Trophoblast cell (in vitro differentiated cells and primary cell): Measurements from ENCODE around the gene MESD.

Experiments used
- DNase-seq, 2 donors: peaks; one replicate each; pipeline ENCODE4 v3.0.0-alpha.2; 2016
- H2AFZ ChIP-seq: 2 replicates; pipeline ENCODE4 v1.6.1; 2013; ENCODE audit warnings: low read length, moderate library complexity, mild to moderate bottlenecking; ENCODE audit not compliant: insufficient read depth, poor library complexity
- H2AK5ac ChIP-seq: 2 replicates; pipeline ENCODE4 v1.6.1; 2013; ENCODE audit warnings: mild to moderate bottlenecking, low read length
- H2BK120ac ChIP-seq: 2 replicates; pipeline ENCODE4 v1.6.1; 2013; ENCODE audit warnings: low read length, mild to moderate bottlenecking, moderate library complexity; ENCODE audit not compliant: insufficient read depth, poor library complexity
- H2BK12ac ChIP-seq: 2 replicates; pipeline ENCODE4 v1.6.1; 2013; ENCODE audit warnings: mild to moderate bottlenecking, low read length, moderate library complexity
- H2BK5ac ChIP-seq: 2 replicates; pipeline ENCODE4 v1.6.1; 2013; ENCODE audit warnings: low read length, low read depth, moderate library complexity, mild to moderate bottlenecking; ENCODE audit not compliant: poor library complexity
- H3K14ac ChIP-seq: 2 replicates; pipeline ENCODE4 v1.6.1; 2013; ENCODE audit warnings: mild to moderate bottlenecking, low read length
- H3K18ac ChIP-seq: 2 replicates; pipeline ENCODE4 v1.6.1; 2013; ENCODE audit warnings: mild to moderate bottlenecking, low read length
- H3K23ac ChIP-seq: 2 replicates; pipeline ENCODE4 v1.6.1; 2013; ENCODE audit warnings: low read length
- H3K27ac ChIP-seq: 2 replicates; pipeline ENCODE4 v1.5.1; 2013; ENCODE audit warnings: low read depth, mild to moderate bottlenecking, inconsistent platforms, low read length, moderate library complexity
- H3K27me3 ChIP-seq: 2 replicates; pipeline ENCODE4 v1.6.1; 2013; ENCODE audit warnings: inconsistent platforms, mild to moderate bottlenecking, low read length, moderate library complexity; ENCODE audit not compliant: insufficient read depth
- H3K36me3 ChIP-seq, 2 experiments: 1 replicate in 1 of 2; 2 replicates in 1 of 2; pipeline ENCODE4 v1.6.1; 2013; ENCODE audit warnings: low read length in 2 of 2, mild to moderate bottlenecking in 2 of 2, moderate library complexity in 1 of 2; ENCODE audit not compliant: insufficient read depth in 2 of 2, control insufficient read depth in 1 of 2
- H3K4ac ChIP-seq: 2 replicates; pipeline ENCODE4 v1.6.1; 2013; ENCODE audit warnings: low read depth, mild to moderate bottlenecking, low read length, moderate library complexity
- H3K4me1 ChIP-seq, 2 experiments: 1 replicate in 1 of 2; 2 replicates in 1 of 2; pipeline ENCODE4 v1.6.1; 2013; ENCODE audit warnings: low read length in 2 of 2, mild to moderate bottlenecking in 2 of 2, moderate library complexity in 1 of 2; ENCODE audit not compliant: insufficient read depth in 2 of 2, control insufficient read depth in 1 of 2
- H3K4me2 ChIP-seq: 2 replicates; pipeline ENCODE4 v1.6.1; 2013; ENCODE audit warnings: inconsistent platforms, mild to moderate bottlenecking, low read length, moderate library complexity
- H3K4me3 ChIP-seq: 2 replicates; pipeline ENCODE4 v1.5.1; 2013; ENCODE audit warnings: mild to moderate bottlenecking, low read depth, low read length, inconsistent platforms
- H3K79me1 ChIP-seq: one replicate; pipeline ENCODE4 v1.6.1; 2013; ENCODE audit warnings: low read length
- H3K79me2 ChIP-seq: 2 replicates; pipeline ENCODE4 v1.6.1; 2013; ENCODE audit warnings: low read length, mild to moderate bottlenecking; ENCODE audit not compliant: control insufficient read depth, insufficient read depth, poor library complexity
- H3K9ac ChIP-seq: 2 replicates; pipeline ENCODE4 v1.6.1; 2013; ENCODE audit warnings: mild to moderate bottlenecking, low read length
- H3K9me3 ChIP-seq: 2 replicates; pipeline ENCODE4 v1.6.1; 2013; ENCODE audit warnings: low read depth, mild to moderate bottlenecking, control low read depth, inconsistent platforms, low read length; ENCODE audit not compliant: insufficient read depth
- H4K12ac ChIP-seq: 2 replicates; pipeline ENCODE4 v1.6.1; 2013; ENCODE audit warnings: low read depth, mild to moderate bottlenecking, low read length, moderate library complexity
- H4K8ac ChIP-seq: 2 replicates; pipeline ENCODE4 v1.6.1; 2013; ENCODE audit warnings: low read depth, mild to moderate bottlenecking, low read length, moderate library complexity
- H4K91ac ChIP-seq: one replicate; pipeline ENCODE4 v1.6.1; 2013; ENCODE audit warnings: low read depth, mild to moderate bottlenecking, low read length, moderate library complexity
- WGBS: extraction: QIAGEN DNeasy Blood & Tissue Kit; methylation state at CpG from one replicate; pipeline ENCODE4 v1.1.7; 2013; ENCODE audit warnings: missing lambda C conversion rate; ENCODE audit not compliant: insufficient read length, insufficient coverage; ENCODE audit errors: extremely low coverage; 5-methylcytosine and 5-hydroxymethylcytosine counted together

Gene MESD

GRCh38 chr15:80950291-80951078 lies 39.1 kb downstream of the MESD start:
- peaks cover 28 to 49% of the 10 kb centered on the region in 2 experiments for H3K36me3 ChIP-seq
- no peak overlapping the region for H2AK5ac ChIP-seq
- no peak overlapping the region for H4K8ac ChIP-seq
- no peak overlapping the region for H3K18ac ChIP-seq
- H3K9ac ChIP-seq: no peak overlapping the region
- no peak overlapping the region for H2AFZ ChIP-seq
- H3K27me3 ChIP-seq: no peaks in the 10 kb centered on the region
- H3K4me3 ChIP-seq: no peak overlapping the region
- H3K27ac ChIP-seq: no peak overlapping the region
- H2BK5ac ChIP-seq: no peak overlapping the region
- H3K79me1 ChIP-seq: peaks cover 4% of the 10 kb centered on the region
- H3K23ac ChIP-seq: no peak overlapping the region
- H3K79me2 ChIP-seq: no peaks in the 10 kb centered on the region
- no peak overlapping the region for H4K91ac ChIP-seq
- peaks cover 24 to 28% of the 10 kb centered on the region in 2 experiments for H3K4me1 ChIP-seq
- no peak overlapping the region for H2BK12ac ChIP-seq
- H4K12ac ChIP-seq: no peak overlapping the region
- H3K4me2 ChIP-seq: no peak overlapping the region
- no peak overlapping the region for H3K14ac ChIP-seq
- no peak overlapping the region for H2BK120ac ChIP-seq
- DNase-seq: no peak
- H3K4ac ChIP-seq: no peak overlapping the region
- no peaks in the 10 kb centered on the region for H3K9me3 ChIP-seq
- WGBS: no CpG with 5 or more reads among the region's 8 CpGs

GRCh38 chr15:80949756-80950155 lies 39.9 kb downstream of the MESD start:
- H3K79me1 ChIP-seq: peaks cover 4% of the 10 kb centered on the region
- H2AFZ ChIP-seq: no peak overlapping the region
- no peak overlapping the region for H3K4ac ChIP-seq
- H3K27ac ChIP-seq: no peak overlapping the region
- H3K18ac ChIP-seq: no peak overlapping the region
- no peaks in the 10 kb centered on the region for H3K79me2 ChIP-seq
- no peak overlapping the region for H3K4me2 ChIP-seq
- H2BK5ac ChIP-seq: no peak overlapping the region
- no peak overlapping the region for H2BK120ac ChIP-seq
- H3K9me3 ChIP-seq: no peaks in the 10 kb centered on the region
- H3K36me3 ChIP-seq: peaks cover 33 to 51% of the 10 kb centered on the region in 2 experiments
- H3K27me3 ChIP-seq: no peaks in the 10 kb centered on the region
- H3K4me1 ChIP-seq: peaks cover 21 to 24% of the 10 kb centered on the region in 2 experiments
- no peak overlapping the region for H2BK12ac ChIP-seq
- H2AK5ac ChIP-seq: no peak overlapping the region
- H3K23ac ChIP-seq: no peak overlapping the region
- no peak overlapping the region for H3K14ac ChIP-seq
- H3K4me3 ChIP-seq: no peak overlapping the region
- no peak overlapping the region for H3K9ac ChIP-seq
- WGBS: no CpG with 5 or more reads among the region's 4 CpGs
- no peak for DNase-seq
- H4K12ac ChIP-seq: no peak overlapping the region
- no peak overlapping the region for H4K8ac ChIP-seq
- H4K91ac ChIP-seq: no peak overlapping the region

GRCh38 chr15:80948651-80949292 lies 40.8 kb downstream of the MESD start:
- H3K9me3 ChIP-seq: no peaks in the 10 kb centered on the region
- H4K91ac ChIP-seq: no peak overlapping the region
- H2BK120ac ChIP-seq: no peak overlapping the region
- H3K18ac ChIP-seq: no peak overlapping the region
- H2BK12ac ChIP-seq: no peak overlapping the region
- H3K27me3 ChIP-seq: no peaks in the 10 kb centered on the region
- no CpG with 5 or more reads among the region's 13 CpGs for WGBS
- no peak for DNase-seq
- no peak overlapping the region for H3K4me2 ChIP-seq
- no peak overlapping the region for H3K14ac ChIP-seq
- no peak overlapping the region for H3K23ac ChIP-seq
- H3K4ac ChIP-seq: no peak overlapping the region
- H4K12ac ChIP-seq: no peak overlapping the region
- H3K4me3 ChIP-seq: no peak overlapping the region
- H3K4me1 ChIP-seq: peaks cover 14 to 16% of the 10 kb centered on the region in 2 experiments
- H3K27ac ChIP-seq: no peak overlapping the region
- H2AFZ ChIP-seq: no peak overlapping the region
- no peaks in the 10 kb centered on the region for H3K79me2 ChIP-seq
- peaks cover 1% of the 10 kb centered on the region for H3K79me1 ChIP-seq
- H3K36me3 ChIP-seq: peaks cover 34 to 55% of the 10 kb centered on the region in 2 experiments
- H2AK5ac ChIP-seq: no peak overlapping the region
- H3K9ac ChIP-seq: no peak overlapping the region
- H2BK5ac ChIP-seq: no peak overlapping the region
- no peak overlapping the region for H4K8ac ChIP-seq

DNA sequence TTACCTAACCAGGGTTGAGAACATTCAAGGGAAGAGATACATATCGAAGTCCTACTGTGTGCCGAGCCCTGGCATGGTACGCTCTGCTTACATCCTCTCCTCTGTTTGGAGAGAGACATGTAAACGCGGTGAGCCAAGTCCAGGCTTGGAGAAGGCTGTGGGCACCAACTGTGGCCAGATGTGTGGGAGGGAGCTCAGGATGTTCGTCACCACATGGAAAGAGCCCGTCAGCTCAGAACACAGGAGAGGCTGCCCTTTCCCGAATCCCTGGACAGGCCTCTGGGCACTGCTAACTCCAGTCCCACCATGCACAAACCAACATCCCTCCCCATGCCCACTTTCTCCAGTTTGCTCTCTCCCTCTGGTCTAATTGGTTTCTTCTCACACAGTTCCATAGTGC lies 43.0 kb downstream of the MESD start:
- Histone ChIP-seq H2BK120ac (no peak overlapping the region), H2BK5ac (no peak overlapping the region), H4K91ac (no peak overlapping the region), H3K27ac (no peak overlapping the region), H3K27me3 (no peaks in the 10 kb centered on the region), H4K12ac (no peak overlapping the region), H3K23ac (no peak overlapping the region), H3K9ac (no peak overlapping the region), H4K8ac (no peak overlapping the region), H2AK5ac (no peak overlapping the region), H3K36me3 (peaks cover 38 to 57% of the 10 kb centered on the region in 2 experiments), H3K4ac (no peak overlapping the region), H2AFZ (no peak overlapping the region), H2BK12ac (no peak overlapping the region), H3K4me2 (no peak overlapping the region), H3K79me1 (no peaks in the 10 kb centered on the region), H3K4me1 (peaks cover 6 to 11% of the 10 kb centered on the region in 2 experiments), H3K4me3 (no peak overlapping the region), H3K79me2 (no peaks in the 10 kb centered on the region), H3K18ac (no peak overlapping the region), H3K9me3 (no peaks in the 10 kb centered on the region), H3K14ac (no peak overlapping the region)
- WGBS: no CpG with 5 or more reads among the region's 8 CpGs
- DNase-seq: no peak
